NCI-H2227 treated with DMSO at 0.1 percent for 48 hours (cell line): ENCODE data around the gene PARN.
A peak's percentile ranks its signal among the peaks of the same experiment; 100 is the strongest.
"Not testable (repeated sequence)": the region's sequence is repeated elsewhere in the genome, so short reads cannot be mapped to it uniquely, and the experiment has no call there.

Experiments used
- DNase-seq: peaks from one replicate; lab custom pipeline; 2025; lab: John Stamatoyannopoulos, UW

Gene PARN

GRCh38 chr16:14629919-14630619, at the start of gene PARN:
PARN (minus strand) TSS chr16:14630260; CDS start chr16:14630125, 135 bp downstream.
- peak; percentile 96 for DNase-seq

GRCh38 chr16:14678748-14679497, 48.9 kb upstream of the PARN start:
- DNase-seq = no peak

- DNase-seq = no peak
Measured at GRCh38 chr16:14677627-14678026, 47.6 kb upstream of the PARN start.

- no peak for DNase-seq
Measured at GRCh38 chr16:14676633-14677032, 46.6 kb upstream of the PARN start.

GRCh38 chr16:14672403-14672971, 42.4 kb upstream of the PARN start:
- DNase-seq = no peak

- DNase-seq = no peak
Measured at GRCh38 chr16:14669776-14670175, 39.7 kb upstream of the PARN start.

- DNase-seq = no peak
Measured at GRCh38 chr16:14668556-14669223, 38.6 kb upstream of the PARN start.

GRCh38 chr16:14667347-14668266, 37.5 kb upstream of the PARN start:
- DNase-seq = no peak

- no peak for DNase-seq
Measured at GRCh38 chr16:14658063-14658462, 28.0 kb upstream of the PARN start.

GRCh38 chr16:14652726-14653125, 22.7 kb upstream of the PARN start:
- DNase-seq = no peak

- DNase-seq = no peak
Measured at GRCh38 chr16:14650629-14651028, 20.6 kb upstream of the PARN start.

- no peak for DNase-seq
Measured at GRCh38 chr16:14649816-14650215, 19.8 kb upstream of the PARN start.

- DNase-seq = no peak
Measured at GRCh38 chr16:14641926-14642325, 11.9 kb upstream of the PARN start.

- DNase-seq = no peak
Measured at GRCh38 chr16:14641206-14641605, 11.1 kb upstream of the PARN start.

GRCh38 chr16:14640538-14640937, 10.5 kb upstream of the PARN start:
- no peak for DNase-seq

GRCh38 chr16:14636951-14637240, 6.8 kb upstream of the PARN start:
- DNase-seq = not testable (repeated sequence)

GRCh38 chr16:14636179-14636950, 6.3 kb upstream of the PARN start:
- not testable (repeated sequence) for DNase-seq

GRCh38 chr16:14635395-14636165, 5.5 kb upstream of the PARN start:
- DNase-seq = no peak

GRCh38 chr16:14634389-14634725, 4.3 kb upstream of the PARN start:
- DNase-seq = no peak
